Ectodermal cell (in vitro differentiated cells): ENCODE results near the gene TICRR.
"Not testable (repeated sequence)": the region's sequence is repeated elsewhere in the genome, so short reads cannot be mapped to it uniquely, and the experiment has no call there.

Experiments used
- H3K27ac ChIP-seq: 2 replicates; pipeline ENCODE4 v1.7.0; 2013; ENCODE audit warnings: mild to moderate bottlenecking, low read depth, low read length; ENCODE audit not compliant: insufficient read depth, poor library complexity, severe bottlenecking
- H3K27me3 ChIP-seq: 2 replicates; pipeline ENCODE4 v1.7.0; 2013; ENCODE audit warnings: mild to moderate bottlenecking, low read length; ENCODE audit not compliant: insufficient read depth, control insufficient read depth, poor library complexity, severe bottlenecking
- H3K36me3 ChIP-seq: one replicate; pipeline ENCODE4 v1.7.0; 2013; ENCODE audit warnings: low read length; ENCODE audit not compliant: control insufficient read depth, insufficient read depth
- H3K4me1 ChIP-seq: one replicate; pipeline ENCODE4 v1.7.0; 2013; ENCODE audit warnings: low read length; ENCODE audit not compliant: control insufficient read depth, insufficient read depth
- H3K4me3 ChIP-seq: 2 replicates; pipeline ENCODE4 v1.7.0; 2013; ENCODE audit warnings: low read depth, low read length, control low read depth; ENCODE audit not compliant: insufficient read depth
- H3K9me3 ChIP-seq: 2 replicates; pipeline ENCODE4 v1.7.0; 2013; ENCODE audit warnings: mild to moderate bottlenecking, low read length, moderate library complexity; ENCODE audit not compliant: control insufficient read depth
- WGBS, 2 experiments: methylation state at CpG; one replicate each; pipeline ENCODE4 v1.1.7; 2013; ENCODE audit warnings: missing lambda C conversion rate in 2 of 2; 5-methylcytosine and 5-hydroxymethylcytosine counted together

The TICRR gene

DNA sequence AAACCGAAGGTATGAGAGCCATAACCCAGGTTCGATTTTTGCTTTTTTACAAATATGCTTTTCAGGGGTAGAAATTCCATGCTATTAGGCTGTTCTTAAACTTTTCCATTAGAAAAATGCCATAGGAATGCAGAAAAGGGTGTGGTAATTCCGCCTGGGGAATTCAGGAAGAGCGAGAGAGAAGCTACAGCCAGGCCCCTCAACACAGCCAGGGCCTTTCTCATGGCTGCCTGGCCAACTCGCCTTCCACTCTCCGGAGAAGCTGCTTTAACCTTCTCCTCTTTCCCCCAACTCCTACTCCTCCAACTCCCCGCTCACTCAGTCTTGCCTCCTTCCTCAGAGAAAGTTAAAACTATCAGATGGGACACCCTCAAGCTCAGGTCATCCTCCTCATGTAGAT lies 9.1 kb upstream of the TICRR start:
- no peaks in the 10 kb centered on the region for H3K27me3 ChIP-seq
- no peaks in the 10 kb centered on the region for H3K4me1 ChIP-seq
- 82 to 85% methylated on average over 7 of the region's 7 CpGs for WGBS, 2 experiments
- H3K27ac ChIP-seq: no peak overlapping the region
- no peaks in the 10 kb centered on the region for H3K9me3 ChIP-seq
- H3K36me3 ChIP-seq: no peaks in the 10 kb centered on the region
- no peak overlapping the region for H3K4me3 ChIP-seq

DNA sequence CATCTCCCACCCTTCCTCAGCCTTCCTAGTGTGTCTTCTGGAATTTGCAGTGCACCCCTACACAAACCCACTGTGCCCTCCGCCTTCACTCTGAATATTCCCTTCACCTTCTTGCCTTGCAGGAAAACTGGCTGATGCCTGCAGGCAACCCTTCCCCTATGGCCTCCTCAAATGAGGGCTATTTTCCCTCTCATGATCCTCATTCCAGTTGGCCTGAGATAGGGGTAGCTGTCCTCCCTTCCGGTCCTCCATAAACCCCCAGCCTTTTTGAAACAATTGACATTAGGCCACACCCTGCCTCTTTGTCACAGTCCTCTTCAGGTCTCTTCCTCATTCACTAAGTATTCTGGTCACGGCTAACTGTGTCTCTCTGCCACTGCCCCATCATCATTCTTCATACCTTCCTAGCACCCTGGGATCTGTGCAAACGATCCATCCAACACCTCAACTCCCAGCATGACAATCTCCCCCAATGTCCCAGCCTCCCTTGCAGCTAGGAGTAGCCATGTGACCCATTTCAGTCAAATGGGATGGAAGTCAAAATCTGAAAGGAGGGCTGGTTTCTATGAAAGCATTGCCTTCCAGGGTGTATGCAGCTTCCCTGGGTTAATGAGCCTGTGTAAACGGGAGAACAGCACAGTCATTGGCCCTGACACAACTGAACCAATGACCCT lies 8.5 kb upstream of the TICRR start:
- Histone ChIP-seq H3K27me3 (no peaks in the 10 kb centered on the region), H3K36me3 (no peaks in the 10 kb centered on the region), H3K9me3 (no peaks in the 10 kb centered on the region), H3K27ac (no peak overlapping the region), H3K4me1 (no peaks in the 10 kb centered on the region), H3K4me3 (no peak overlapping the region)
- 91 to 93% methylated on average over 5 of the region's 5 CpGs for WGBS, 2 experiments

DNA sequence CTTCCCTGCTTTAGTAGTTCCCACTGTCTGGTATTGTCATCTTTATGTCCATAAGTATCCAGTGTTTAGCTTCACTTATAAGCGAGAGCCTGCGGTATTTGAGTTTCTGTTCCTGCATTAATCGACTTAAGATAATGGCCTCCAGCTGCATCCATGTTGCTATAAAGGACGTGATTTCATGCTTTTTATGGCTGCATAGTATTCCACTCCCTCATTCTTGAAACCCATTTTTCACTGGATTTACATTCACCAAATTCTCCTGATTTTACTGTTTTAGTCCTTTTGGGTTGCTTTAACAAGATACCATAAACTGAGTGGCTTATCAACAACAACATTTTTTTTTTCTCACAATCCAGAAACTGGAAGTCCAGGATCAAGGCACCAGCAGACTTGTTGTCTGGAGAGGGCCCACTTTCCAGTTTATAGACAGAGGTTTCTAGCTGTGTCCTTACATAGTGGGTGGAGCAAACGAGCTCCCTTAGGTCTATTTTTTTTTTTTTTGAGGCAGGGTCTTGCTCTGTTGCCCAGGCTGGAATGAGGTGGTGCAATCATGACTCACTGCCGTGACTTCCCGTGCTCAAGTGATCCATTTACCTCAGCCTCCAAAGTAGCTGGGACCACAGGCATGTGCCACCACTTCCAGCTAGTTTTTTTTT lies 6.1 kb upstream of the TICRR start:
- Histone ChIP-seq H3K4me3 (no peak overlapping the region), H3K27me3 (no peaks in the 10 kb centered on the region), H3K27ac (no peak overlapping the region), H3K9me3 (peaks cover 3% of the 10 kb centered on the region), H3K36me3 (no peaks in the 10 kb centered on the region), H3K4me1 (no peaks in the 10 kb centered on the region)
- WGBS, 2 experiments: 87 to 91% methylated on average over 7 of the region's 7 CpGs

DNA sequence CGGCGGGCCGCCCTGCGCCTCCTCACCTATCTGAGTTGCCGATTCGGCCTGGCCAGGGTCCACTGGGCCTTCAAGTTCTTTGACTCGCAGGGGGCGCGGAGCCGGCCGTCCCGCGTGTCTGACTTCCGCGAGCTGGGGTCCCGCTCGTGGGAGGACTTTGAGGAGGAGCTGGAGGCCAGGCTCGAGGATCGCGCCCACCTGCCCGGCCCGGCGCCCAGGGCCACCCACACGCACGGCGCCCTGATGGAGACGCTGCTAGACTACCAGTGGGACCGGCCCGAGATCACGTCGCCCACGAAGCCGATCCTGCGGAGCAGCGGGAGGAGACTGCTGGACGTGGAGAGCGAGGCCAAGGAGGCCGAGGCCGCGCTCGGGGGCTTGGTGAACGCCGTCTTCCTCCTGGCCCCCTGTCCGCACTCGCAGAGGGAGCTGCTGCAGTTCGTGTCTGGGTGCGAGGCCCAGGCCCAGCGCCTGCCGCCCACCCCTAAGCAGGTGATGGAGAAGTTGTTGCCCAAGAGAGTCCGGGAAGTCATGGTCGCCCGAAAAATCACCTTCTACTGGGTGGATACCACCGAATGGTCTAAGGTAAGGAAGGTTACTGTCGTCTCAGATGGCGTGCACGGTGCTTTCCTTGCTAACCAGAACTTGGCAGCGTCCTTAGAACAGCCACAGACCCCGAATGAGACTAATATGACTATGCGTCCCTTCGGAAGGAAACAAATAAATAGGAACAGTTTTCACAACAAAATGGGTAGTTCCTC lies 567 bp downstream of the TICRR start:
- no peaks in the 10 kb centered on the region for H3K27me3 ChIP-seq
- no peak overlapping the region for H3K27ac ChIP-seq
- peaks cover 3% of the 10 kb centered on the region for H3K9me3 ChIP-seq
- 1% methylated on average over 60 of the region's 60 CpGs for WGBS, 2 experiments
- peaks cover 16% of the 10 kb centered on the region for H3K36me3 ChIP-seq
- peak overlapping the region; percentile 86 for H3K4me3 ChIP-seq
- H3K4me1 ChIP-seq: peaks cover 12% of the 10 kb centered on the region

DNA sequence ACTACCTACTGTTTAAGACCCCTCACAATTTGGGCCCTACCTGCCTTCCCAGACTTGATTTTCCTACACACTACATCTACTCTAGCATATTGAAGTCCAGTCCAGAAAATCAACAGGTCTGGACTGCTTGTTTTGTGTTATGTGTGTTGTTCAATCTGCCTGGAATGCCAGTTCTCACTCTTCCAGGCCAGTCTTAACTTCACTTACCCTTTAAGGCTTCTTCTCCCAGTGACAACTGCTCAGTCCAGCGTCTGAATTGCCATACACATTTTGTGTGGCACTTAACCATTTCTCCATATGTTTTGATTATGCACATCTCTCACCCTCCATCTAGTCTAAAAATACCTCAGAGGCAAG lies 1.1 kb downstream of the TICRR start:
- Histone ChIP-seq H3K36me3 (peaks cover 16% of the 10 kb centered on the region), H3K27me3 (no peaks in the 10 kb centered on the region), H3K27ac (no peak overlapping the region), H3K4me3 (peak overlapping the region; percentile 86), H3K4me1 (peaks cover 12% of the 10 kb centered on the region), H3K9me3 (peaks cover 3% of the 10 kb centered on the region)
- WGBS, 2 experiments: 18 to 28% methylated on average over 1 of the region's 1 CpG

DNA sequence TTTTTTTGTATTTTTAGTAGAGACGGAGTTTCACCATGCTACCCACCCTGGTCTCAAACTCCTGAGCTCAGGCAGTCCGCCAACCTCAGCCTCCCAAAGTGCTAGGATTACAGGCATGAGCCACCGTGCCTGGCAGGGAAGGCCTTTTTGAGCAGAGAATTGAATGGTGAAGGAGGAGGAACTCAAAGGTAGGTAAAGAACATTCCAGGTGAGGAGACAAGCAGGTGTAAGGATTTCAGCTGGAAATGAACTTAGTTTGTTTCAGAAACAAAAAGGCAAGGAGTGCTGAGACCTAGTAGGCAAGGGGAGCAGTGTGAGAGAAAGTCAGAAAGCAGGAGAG lies 2.5 kb downstream of the TICRR start:
- H3K36me3 ChIP-seq: peaks cover 19% of the 10 kb centered on the region
- peaks cover 12% of the 10 kb centered on the region for H3K4me1 ChIP-seq
- H3K27me3 ChIP-seq: no peaks in the 10 kb centered on the region
- H3K9me3 ChIP-seq: peaks cover 3% of the 10 kb centered on the region
- peak overlapping the region; percentile 11 for H3K4me3 ChIP-seq
- H3K27ac ChIP-seq: no peak overlapping the region
- 37 to 38% methylated on average over 3 of the region's 3 CpGs for WGBS, 2 experiments

DNA sequence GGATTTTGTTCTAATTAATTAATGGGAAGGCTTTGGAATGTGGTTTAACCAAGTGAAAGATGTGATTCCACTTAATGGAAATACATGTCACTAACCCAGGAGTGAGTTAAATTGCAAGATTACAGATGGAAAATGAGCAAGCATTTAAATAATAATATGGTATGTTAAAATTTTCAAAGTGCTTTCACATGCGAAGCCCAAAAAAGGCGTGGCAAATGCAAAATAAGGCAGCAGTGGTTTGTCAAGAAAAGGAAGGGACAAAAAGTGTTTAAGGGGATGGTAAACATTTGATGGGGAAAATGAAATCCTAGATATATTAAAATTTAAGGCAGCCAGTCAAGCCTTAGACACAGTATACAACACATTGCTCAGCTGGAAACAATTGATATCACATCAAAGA lies 2.9 kb downstream of the TICRR start:
- Histone ChIP-seq H3K4me1 (peaks cover 12% of the 10 kb centered on the region), H3K9me3 (peaks cover 2% of the 10 kb centered on the region), H3K27ac (no peak overlapping the region), H3K27me3 (no peaks in the 10 kb centered on the region), H3K36me3 (peaks cover 23% of the 10 kb centered on the region), H3K4me3 (peak overlapping the region; percentile 11)
- 43 to 57% methylated on average over 2 of the region's 2 CpGs for WGBS, 2 experiments

DNA sequence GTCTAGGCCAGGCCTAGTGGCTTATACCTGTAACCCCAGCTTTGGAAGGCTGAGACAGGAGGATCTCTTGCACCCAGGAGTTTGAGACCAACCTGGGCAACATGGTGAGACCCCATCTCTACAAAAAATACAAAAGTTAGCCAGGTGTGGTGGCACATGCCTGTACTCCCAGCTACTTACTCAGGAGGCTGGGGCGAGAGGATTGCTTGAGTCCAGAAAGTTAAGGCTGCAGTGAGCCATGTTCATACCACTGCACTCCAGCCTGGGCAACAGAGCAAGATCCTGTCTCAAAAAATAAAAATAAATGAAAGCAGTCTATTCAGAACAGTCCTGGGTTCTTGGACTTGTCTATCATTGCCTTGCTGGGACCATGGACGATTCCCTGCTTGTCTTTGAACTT lies 5.5 kb downstream of the TICRR start:
- H3K4me1 ChIP-seq: peaks cover 12% of the 10 kb centered on the region
- H3K27me3 ChIP-seq, H3K9me3 ChIP-seq, H3K27ac ChIP-seq, H3K4me3 ChIP-seq: not testable (repeated sequence)
- peaks cover 33% of the 10 kb centered on the region for H3K36me3 ChIP-seq
- 91 to 98% methylated on average over 2 of the region's 2 CpGs for WGBS, 2 experiments

DNA sequence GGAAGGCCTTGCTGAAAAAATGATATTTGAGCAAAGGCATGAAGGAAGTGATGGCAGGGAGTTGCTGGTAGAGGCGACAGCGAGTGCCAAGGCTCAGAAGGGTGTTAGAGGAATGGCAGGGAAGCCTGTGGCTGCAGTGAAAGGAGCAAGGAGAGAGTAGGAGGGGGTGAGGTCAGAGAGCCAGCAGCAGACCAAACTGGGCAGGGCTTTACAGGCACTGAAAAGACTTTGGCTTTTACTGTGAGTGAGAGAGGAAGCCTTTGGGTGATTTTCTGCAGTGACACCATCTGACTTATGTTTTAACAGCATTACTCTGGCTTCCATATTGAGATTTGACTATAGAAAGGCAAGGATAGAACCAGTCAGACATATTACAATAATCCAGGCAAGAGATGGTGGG lies 11.4 kb downstream of the TICRR start:
- WGBS, 2 experiments: 94 to 99% methylated on average over 2 of the region's 2 CpGs
- H3K4me1 ChIP-seq: no peaks in the 10 kb centered on the region
- H3K4me3 ChIP-seq: no peak overlapping the region
- no peaks in the 10 kb centered on the region for H3K27me3 ChIP-seq
- peaks cover 47% of the 10 kb centered on the region for H3K36me3 ChIP-seq
- no peak overlapping the region for H3K27ac ChIP-seq
- no peaks in the 10 kb centered on the region for H3K9me3 ChIP-seq

DNA sequence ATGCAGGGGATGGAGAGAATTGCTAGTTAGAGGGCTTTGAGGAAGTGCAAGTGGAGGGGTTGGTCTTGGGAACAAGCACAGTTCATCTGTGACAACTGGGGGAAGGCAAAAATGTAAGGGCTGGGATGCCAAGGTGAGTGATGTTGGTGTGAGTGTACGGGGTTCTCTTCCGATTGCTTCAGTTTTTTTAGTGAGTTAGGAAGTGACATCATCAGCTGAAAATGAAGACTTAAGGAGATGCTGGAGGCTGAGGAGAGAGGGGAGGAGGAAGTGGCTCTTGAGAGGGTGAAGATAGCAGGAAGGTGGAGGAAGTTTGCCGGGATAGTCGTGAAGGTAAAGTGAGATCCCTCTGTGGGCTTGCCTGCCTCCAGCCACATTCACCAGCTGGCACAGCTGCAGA lies 12.7 kb downstream of the TICRR start:
- Histone ChIP-seq H3K4me1 (no peaks in the 10 kb centered on the region), H3K9me3 (no peaks in the 10 kb centered on the region), H3K4me3 (no peak overlapping the region), H3K36me3 (peaks cover 42% of the 10 kb centered on the region), H3K27ac (no peak overlapping the region), H3K27me3 (no peaks in the 10 kb centered on the region)
- 93 to 98% methylated on average over 4 of the region's 4 CpGs for WGBS, 2 experiments
